ENCODE measurements around the gene MYL7. TPM values are rescaled to one million over a fixed set of nuclear protein-coding genes. Genes with fewer than 3 reads are reported as not detected.

Gene MYL7
- total and polyA plus RNA-seq, 2 of the 13 experiments (the other 11 are each of a cell fraction or from before 2014, with no cell fraction given): 1.8 TPM; not detected in 1

- Histone ChIP-seq H3K4me3 (replicated peaks in 1 of 3; ENCODE audit: insufficient read depth in 1 of 3, low read depth in 2 of 3, low read length in 3 of 3) (no peak overlapping the region), H3K9me3 (ENCODE audit: low read length) (no peaks in the 10 kb centered on the region), H4K20me1 (ENCODE audit: insufficient read depth, low read length) (no peaks in the 10 kb centered on the region), H3K4me2 (ENCODE audit: low read depth, low read length) (no peak overlapping the region), H3K27me3 (ENCODE audit: control insufficient read depth in 1 of 2, insufficient read depth in 2 of 2, low read length in 2 of 2) (peaks cover 10 to 38% of the 10 kb centered on the region in 2 experiments; a peak in 4 of 5 replicates), H3K36me3 (replicated peaks in 1 of 2; ENCODE audit: control insufficient read depth in 1 of 2, insufficient read depth in 2 of 2, low read length in 2 of 2) (no peaks in the 10 kb centered on the region), H3K4me1 (ENCODE audit: insufficient read depth, low read length) (peaks cover 1% of the 10 kb centered on the region; the same call in 1 of the 2 replicates), H2AFZ (ENCODE audit: low read length) (no peak overlapping the region), H3K79me2 (ENCODE audit: insufficient read depth, low read length) (no peaks in the 10 kb centered on the region), H3K9ac (ENCODE audit: insufficient read depth, low read depth, low read length) (no peak overlapping the region), H3K27ac (ENCODE audit: extremely low read length, insufficient read depth, low read length) (no peak overlapping the region)
- 17% methylated on average over 18 of the region's 21 CpGs for WGBS (ENCODE audit: low lambda C conversion rate)
- ATAC-seq (no peak), DNase-seq (ENCODE audit: low spot score) (no peak), FAIRE-seq (no peak)
- in situ Hi-C loops (cut with HindIII; ENCODE audit: extremely low pct_ligation_motif_present, low pct_unique_long_range_greater_than_20kb) (no loop called here), intact Hi-C loops (cut with micrococcal nuclease; ENCODE audit: unreplicated experiment) (no loop called here)
- no TSS peak for BruUV-seq (replicated peaks)
- ChIA-PET CTCF (ENCODE audit: low intra/inter-chr PET ratio, low total read pairs) (no interaction called here), POLR2A (no interaction called here)
- TF ChIP-seq TARDBP (CRISPR knock-in tag; IDR thresholded peaks at IDR 0.05) (no peak), ASH2L (IDR thresholded peaks at IDR 0.05; ENCODE audit: insufficient read length, low read depth, low read length) (no peak)
These were observed 33.0 kb downstream of the MYL7 start for GRCh38 chr7:44107961-44108767.

- Histone ChIP-seq H3K9me3 (ENCODE audit: low read length) (no peaks in the 10 kb centered on the region), H3K36me3 (replicated peaks in 1 of 2; ENCODE audit: control insufficient read depth in 1 of 2, insufficient read depth in 2 of 2, low read length in 2 of 2) (no peaks in the 10 kb centered on the region), H3K79me2 (ENCODE audit: insufficient read depth, low read length) (no peaks in the 10 kb centered on the region), H3K4me3 (replicated peaks in 1 of 3; ENCODE audit: insufficient read depth in 1 of 3, low read depth in 2 of 3, low read length in 3 of 3) (no peak overlapping the region), H2AFZ (ENCODE audit: low read length) (no peak overlapping the region), H3K27me3 (ENCODE audit: control insufficient read depth in 1 of 2, insufficient read depth in 2 of 2, low read length in 2 of 2) (peaks cover 10 to 46% of the 10 kb centered on the region in 2 experiments; a peak in 4 of 5 replicates), H3K4me1 (ENCODE audit: insufficient read depth, low read length) (peaks cover 10% of the 10 kb centered on the region; the same call in 1 of the 2 replicates), H3K9ac (ENCODE audit: insufficient read depth, low read depth, low read length) (no peak overlapping the region), H3K4me2 (ENCODE audit: low read depth, low read length) (no peak overlapping the region), H4K20me1 (ENCODE audit: insufficient read depth, low read length) (no peaks in the 10 kb centered on the region), H3K27ac (ENCODE audit: extremely low read length, insufficient read depth, low read length) (no peak overlapping the region)
- CTCF ChIA-PET (ENCODE audit: low intra/inter-chr PET ratio, low total read pairs): interaction anchor here (0.6 kb wide), 1 partner anchor 115 kb away, joined by 3 read pairs; no protein-coding TSS in a partner anchor
- no peak for FAIRE-seq
- POLR2A ChIA-PET: no interaction called here
- no peak for DNase-seq (ENCODE audit: low spot score)
- intact Hi-C loops (cut with micrococcal nuclease; ENCODE audit: unreplicated experiment): no loop called here
- ATAC-seq: no peak
- no TSS peak for BruUV-seq (replicated peaks)
- in situ Hi-C loops (cut with HindIII; ENCODE audit: extremely low pct_ligation_motif_present, low pct_unique_long_range_greater_than_20kb): no loop called here
- 26% methylated on average over 6 of the region's 18 CpGs for WGBS (ENCODE audit: low lambda C conversion rate)
- no peak for TF ChIP-seq ZBTB33 (CRISPR knock-in tag; IDR thresholded peaks at IDR 0.05)
- TF ChIP-seq ZNF749 (CRISPR knock-in tag; IDR thresholded peaks at IDR 0.05; ENCODE audit: borderline replicate concordance): no peak
- no peak for TF ChIP-seq PHB2 (IDR thresholded peaks at IDR 0.05; ENCODE audit: partially characterized antibody)
- no peak for TF ChIP-seq ZNF550 (CRISPR knock-in tag; IDR thresholded peaks at IDR 0.05; ENCODE audit: borderline replicate concordance)
- TF ChIP-seq NR2F2 (IDR thresholded peaks at IDR 0.05; ENCODE audit: borderline replicate concordance, low read depth): no peak
- no peak for TF ChIP-seq NPAS2 (CRISPR knock-in tag; IDR thresholded peaks at IDR 0.05; ENCODE audit: borderline replicate concordance)
- no peak for TF ChIP-seq POLR2G (IDR thresholded peaks at IDR 0.05; ENCODE audit: low read depth, low read length)
- TF ChIP-seq CBX5 (CRISPR knock-in tag; IDR thresholded peaks at IDR 0.05; ENCODE audit: borderline replicate concordance): no peak
- TF ChIP-seq MEIS1 (CRISPR knock-in tag; IDR thresholded peaks at IDR 0.05; ENCODE audit: borderline replicate concordance): no peak
- no peak for TF ChIP-seq HINFP (CRISPR knock-in tag; IDR thresholded peaks at IDR 0.05; ENCODE audit: low read depth)
These were observed 33.8 kb downstream of the MYL7 start for GRCh38 chr7:44107116-44107960.
